GM12878 (cell line): Measurements from ENCODE around the gene DIPK2A. TPM values are rescaled to one million over a fixed set of nuclear protein-coding genes. Genes with fewer than 3 reads are reported as not detected.

Experiments used
- ATAC-seq: fragments of 200-7000 bp; cut with Tn5 transposase; 3 replicates; pipeline ENCODE4 v1.9.1; 2020; ENCODE audit warnings: mild to moderate bottlenecking, moderate library complexity
- BruUV-seq: library from RNA; stranded (reverse); fragments of 400-500 nt; replicated peaks from 2 replicates; lab custom pipeline; 2021; lab: Mats Ljungman, UMichigan
- CTCF ChIA-PET: fragments of 300-600 bp; sonication (Branson Sonifier 250); formaldehyde crosslinking; extraction: SDS; loops from one replicate; lab custom pipeline; 2021; ENCODE audit warnings: inconsistent platforms; lab: Yijun Ruan, JAX
- POLR2A ChIA-PET: fragments of 350-600 bp; formaldehyde crosslinking; extraction: SDS; loops from one replicate; lab custom pipeline; 2021; ENCODE audit warnings: inconsistent platforms; lab: Charles Lee
- RAD21 ChIA-PET: fragments of 300-600 bp; sonication (Branson Sonifier 250); formaldehyde crosslinking; loops from one replicate; lab custom pipeline; 2023; ENCODE audit warnings: antibody characterized with exemption; ENCODE audit not compliant: unreplicated experiment; lab: Charles Lee
- SMC1A ChIA-PET: fragments of 300-600 bp; sonication (Branson Sonifier 250); formaldehyde crosslinking; loops from one replicate; lab custom pipeline; 2023; ENCODE audit not compliant: unreplicated experiment, uncharacterized antibody; lab: Charles Lee
- DNase-seq: peaks from one replicate; pipeline ENCODE4 v3.0.0-alpha.2; 2011; ENCODE audit warnings: low read depth, low spot score
- FAIRE-seq: peaks from 3 replicates; lab custom pipeline; 2011; peaks lifted over from hg19 to GRCh38; lab: Jason Lieb, UNC
- H2AFZ ChIP-seq: 2 replicates; pipeline ENCODE4 v1.6.0; 2011; ENCODE audit warnings: low read depth, low read length, control low read depth; ENCODE audit not compliant: control insufficient read depth
- H3K27ac ChIP-seq: 2 replicates; pipeline ENCODE4 v1.5.1; 2011; ENCODE audit warnings: control low read depth; ENCODE audit not compliant: control insufficient read depth, insufficient read depth
- H3K27me3 ChIP-seq, 2 experiments: replicated peaks in 1 of 2; 2 replicates each; pipeline versions ENCODE4 v1.6.0 to v1.6.1; 2011; ENCODE audit warnings: low read length in 1 of 2; ENCODE audit not compliant: control insufficient read depth in 2 of 2, insufficient read depth in 2 of 2
- H3K36me3 ChIP-seq, 2 experiments: 2 replicates each; pipeline ENCODE4 v1.5.1; 2011; ENCODE audit warnings: low read length in 1 of 2; ENCODE audit not compliant: control insufficient read depth in 2 of 2, insufficient read depth in 2 of 2
- H3K4me1 ChIP-seq: 2 replicates; pipeline ENCODE4 v1.6.1; 2011; ENCODE audit warnings: mild to moderate bottlenecking, low read length, moderate library complexity, mixed read lengths; ENCODE audit not compliant: control insufficient read depth, insufficient read depth
- H3K4me2 ChIP-seq: 2 replicates; pipeline ENCODE4 v1.6.0; 2011; ENCODE audit warnings: control low read depth; ENCODE audit not compliant: control insufficient read depth, insufficient read depth
- H3K4me3 ChIP-seq: fragments of 200-600 bp; sonication (generic); 2 replicates; pipeline ENCODE4 v1.5.1; 2016
- H3K79me2 ChIP-seq: 2 replicates; pipeline ENCODE4 v1.6.0; 2011; ENCODE audit warnings: low read length; ENCODE audit not compliant: control insufficient read depth, insufficient read depth
- H3K9ac ChIP-seq: 2 replicates; pipeline ENCODE4 v1.8.0; 2011; ENCODE audit warnings: low read length, control low read depth, mixed read lengths; ENCODE audit not compliant: control insufficient read depth, insufficient read depth
- H3K9me3 ChIP-seq: replicated peaks from 3 replicates; pipeline ENCODE4 v1.5.1; 2011; ENCODE audit warnings: mild to moderate bottlenecking, low read length; ENCODE audit not compliant: control insufficient read depth, insufficient read depth
- H4K20me1 ChIP-seq: 2 replicates; pipeline ENCODE4 v1.6.0; 2011; ENCODE audit not compliant: control insufficient read depth, insufficient read depth
- BRCA1 ChIP-seq: IDR thresholded peaks from 2 replicates; pipeline ENCODE4 v1.6.1; 2011; ENCODE audit warnings: low read depth, low read length, improper control_type of control experiment
- CREM ChIP-seq: IDR thresholded peaks from 2 replicates; pipeline ENCODE4 v1.6.1; 2014; ENCODE audit warnings: antibody characterized with exemption, low read depth
- HDAC2 ChIP-seq: fragments of 200-600 bp; sonication (generic); IDR thresholded peaks from 2 replicates; pipeline ENCODE4 v1.6.1; 2017
- KAT2A ChIP-seq: conservative IDR thresholded peaks from 2 replicates; pipeline ENCODE4 v1.6.1; 2011; ENCODE audit warnings: low read depth, low read length; ENCODE audit not compliant: control insufficient read depth
- PAX8 ChIP-seq: fragments of 450-650 bp; IDR thresholded peaks from 2 replicates; pipeline ENCODE4 v1.6.1; 2017; ENCODE audit warnings: mild to moderate bottlenecking, moderate library complexity
- WGBS: methylation state at CpG from one replicate; pipeline ENCODE4 v1.1.6; 2016; ENCODE audit warnings: low lambda C conversion rate; ENCODE audit not compliant: insufficient replicate concordance, insufficient coverage; ENCODE audit errors: missing lambda C conversion rate; 5-methylcytosine and 5-hydroxymethylcytosine counted together
- in situ Hi-C: fragments of 300-500 bp; cut with MboI; formaldehyde crosslinking; loops from 9 replicates; pipeline ENCODE4 v1.14.3; 2018; ENCODE audit warnings: mixed read lengths
- intact Hi-C: fragments of 100-400 bp; cut with micrococcal nuclease; formaldehyde crosslinking; loops from one replicate; pipeline ENCODE4 v1.14.2; 2022; ENCODE audit not compliant: unreplicated experiment
- polyA plus RNA-seq, 11 experiments: library from polyadenylated mRNA; depleted of rRNA in 4 of 11; unstranded in 6 of 11; stranded (reverse) in 5 of 11; fragments of >200 nt; fragmentation: Nextera tagmentation in 4 of 11; fragmentation: Illumina TruSeq in 1 of 11; extraction: Ambion mirVana in 4 of 11; extraction: Trizol in 1 of 11; gene quantifications; 1 replicate in 1 of 11; 2 replicates in 10 of 11; pipeline versions ENCODE4 v1.2.1 to v1.2.3, GENCODE V29; 2011 to 2016; ENCODE audit warnings: inconsistent platforms in 2 of 11, missing spikeins in 2 of 11, low read depth in 1 of 11
- total RNA-seq, 4 experiments: library from RNA; depleted of rRNA in 3 of 4; stranded (reverse); fragments of >200 nt in 3 of 4; fragmentation: Illumina TruSeq in 1 of 4; extraction: Trizol in 1 of 4; gene quantifications; 2 replicates each; pipeline versions ENCODE4 v1.2.1 to v1.2.3, GENCODE V29; 2013 to 2021

The DIPK2A gene
- total and polyA plus RNA-seq, 10 of the 15 experiments (the other 5 are each of a cell fraction or from before 2014, with no cell fraction given), result 4.6 to 36.4 (median 15.0) TPM

DNA sequence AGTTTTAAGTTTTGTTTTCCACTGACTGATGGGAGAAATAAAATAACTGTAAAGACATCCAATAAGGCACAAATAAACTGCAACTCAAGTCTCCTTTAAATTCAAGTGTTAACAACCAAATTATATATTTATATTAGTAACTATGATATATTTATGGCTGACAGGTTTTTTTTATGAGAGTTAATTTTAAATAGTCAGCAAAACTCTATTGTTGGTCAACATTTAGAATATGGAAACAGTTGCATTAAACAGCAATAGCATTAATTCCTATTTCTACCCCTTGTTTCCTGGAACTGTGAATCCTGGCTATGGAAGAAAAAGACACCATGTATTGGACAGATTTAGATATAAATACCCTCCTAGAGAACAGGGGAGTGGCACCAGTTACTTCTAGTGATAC is 16.5 kb upstream of the DIPK2A start:
- CTCF ChIA-PET, result interaction anchor here (1.5 kb wide), 1 partner anchor 70 kb away, joined by 4 read pairs; no protein-coding TSS in a partner anchor
- Histone ChIP-seq H3K27ac (no peak overlapping the region), H3K27me3 (no peaks in the 10 kb centered on the region), H3K4me3 (no peak overlapping the region), H3K4me2 (no peak overlapping the region), H4K20me1 (no peaks in the 10 kb centered on the region), H3K9ac (no peak overlapping the region), H3K4me1 (no peaks in the 10 kb centered on the region; the same call in 1 of the 2 replicates), H2AFZ (no peak overlapping the region), H3K79me2 (no peaks in the 10 kb centered on the region), H3K36me3 (no peaks in the 10 kb centered on the region), H3K9me3 (peaks cover 2% of the 10 kb centered on the region; the same call in 1 of the 3 replicates)
- no TSS peak for BruUV-seq
- SMC1A ChIA-PET, result no interaction called here
- intact Hi-C loops (no loop called here), in situ Hi-C loops (loop anchor here (10.0 kb wide), 2 partner anchors 60 to 180 kb away; no protein-coding TSS in a partner anchor)
- RAD21 ChIA-PET, result no interaction called here
- no peak for ATAC-seq
- TF ChIP-seq KAT2A, result no peak
- no peak for TF ChIP-seq CREM
- POLR2A ChIA-PET, result no interaction called here
- no peak for FAIRE-seq
- DNase-seq, result no peak

DNA sequence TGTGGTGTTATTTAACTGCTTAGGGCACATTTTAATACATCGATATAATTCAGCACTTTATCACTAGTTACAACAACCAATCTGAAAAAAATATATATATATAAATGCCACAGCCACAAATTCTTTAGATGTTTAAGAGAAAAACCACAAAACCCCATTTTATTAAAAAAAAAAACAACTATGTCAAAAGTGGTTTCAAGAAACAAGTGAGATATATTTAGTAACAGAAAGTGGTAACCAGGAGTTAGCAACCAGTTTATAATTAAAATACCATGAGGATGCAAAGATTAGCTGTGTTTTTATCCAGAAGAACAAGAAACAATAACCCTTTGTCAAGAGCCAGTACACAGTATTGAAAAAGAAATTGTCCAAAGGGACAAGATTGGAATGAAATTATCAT is 14.8 kb upstream of the DIPK2A start:
- DNase-seq (no peak), FAIRE-seq (peak; percentile 27), ATAC-seq (no peak)
- Histone ChIP-seq H3K4me2 (no peak overlapping the region), H4K20me1 (no peaks in the 10 kb centered on the region), H3K27ac (no peak overlapping the region), H3K36me3 (no peaks in the 10 kb centered on the region), H3K9ac (no peak overlapping the region), H3K27me3 (no peaks in the 10 kb centered on the region), H3K4me1 (no peaks in the 10 kb centered on the region; the same call in 1 of the 2 replicates), H3K79me2 (no peaks in the 10 kb centered on the region), H3K4me3 (no peak overlapping the region), H2AFZ (no peak overlapping the region), H3K9me3 (peaks cover 2% of the 10 kb centered on the region; the same call in 1 of the 3 replicates)
- WGBS, result 0% methylated on average over 1 of the region's 1 CpG
- ChIA-PET SMC1A (interaction anchor here (0.9 to 1.0 kb wide), 2 partner anchors 14 to 17 kb away, joined by 3 to 4 read pairs; no protein-coding TSS in a partner anchor), POLR2A (no interaction called here), CTCF (interaction anchor here (1.3 kb wide), 1 partner anchor 72 kb away, joined by 5 read pairs; no protein-coding TSS in a partner anchor), RAD21 (no interaction called here)
- BruUV-seq, result no TSS peak
- in situ Hi-C loops, result loop anchor here (10.0 kb wide), 2 partner anchors 62 to 182 kb away; no protein-coding TSS in a partner anchor
- TF ChIP-seq HDAC2, result no peak
- no peak for TF ChIP-seq KAT2A
- TF ChIP-seq PAX8, result no peak
- no peak for TF ChIP-seq BRCA1
- intact Hi-C loops, result no loop called here
